A673 (cell line): ENCODE results near the gene BCR.

Experiments
- CTCF ChIP-seq: fragments of 300-800, 200-600 bp; sonication (generic); conservative IDR thresholded peaks from 2 replicates; pipeline ENCODE4 v1.5.1; 2017; ENCODE audit warnings: low read depth, mild to moderate bottlenecking, antibody characterized with exemption, low read length, moderate library complexity, mixed read lengths
- EZH2 ChIP-seq: fragments of 200-600 bp; sonication (generic); IDR thresholded peaks from 2 replicates; pipeline ENCODE4 v1.6.1; 2017; ENCODE audit warnings: borderline replicate concordance, low read depth, mild to moderate bottlenecking, mixed read lengths, antibody characterized with exemption, low read length; ENCODE audit not compliant: poor library complexity, severe bottlenecking

- no peak for TF ChIP-seq CTCF
- TF ChIP-seq EZH2, result no peak
These were observed 32.8 kb downstream of the BCR start for GRCh38 chr22:23213022-23213555.
